ENCODE measurements around the gene AVPR1A.

Gene AVPR1A

DNA sequence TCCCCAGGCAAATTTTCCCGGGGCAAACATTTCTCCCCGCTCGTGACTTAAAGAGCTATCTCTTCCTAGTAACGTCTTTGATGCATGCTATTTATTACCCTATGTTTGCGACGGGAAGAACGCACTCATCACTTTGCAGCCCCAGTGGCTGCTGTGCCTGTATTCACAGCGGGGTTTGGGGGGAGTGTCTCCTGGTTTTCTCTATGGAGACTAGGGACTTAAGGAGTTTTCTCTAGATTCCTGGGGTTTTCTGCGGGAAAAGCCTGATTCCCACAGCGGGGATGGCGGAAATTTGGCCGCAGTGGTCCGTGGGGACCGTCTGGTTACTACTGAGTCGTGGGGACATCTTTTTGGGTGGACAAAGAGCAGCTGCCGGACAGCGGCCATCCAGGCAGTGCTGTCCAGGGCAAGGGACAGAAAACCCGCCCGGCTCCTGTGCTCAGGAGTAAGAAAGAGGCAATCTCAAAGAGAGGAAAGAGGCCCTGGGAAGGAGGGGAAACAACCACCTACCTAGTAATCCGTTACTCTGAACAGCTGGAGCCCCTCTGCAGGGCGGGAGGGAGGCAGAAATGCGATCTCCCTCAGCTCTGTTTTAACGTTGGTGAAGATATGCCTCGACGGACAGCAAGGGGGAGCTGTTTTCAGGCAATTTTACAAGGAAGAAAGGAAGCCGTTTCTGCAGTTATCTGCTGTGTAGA, 771 bp upstream of the AVPR1A start:
- Histone ChIP-seq H3K4me3 (no peak overlapping the region), H3K27me3 (no peaks in the 10 kb centered on the region), H3K9ac (no peak overlapping the region), H3K9me3 (peaks cover 24% of the 10 kb centered on the region), H3K4me1 (no peaks in the 10 kb centered on the region), H3K27ac (no peak overlapping the region), H4K20me1 (no peaks in the 10 kb centered on the region), H3K4me2 (no peak overlapping the region), H3K36me3 (no peaks in the 10 kb centered on the region)
- no peak for TF ChIP-seq Cebpa-rat (IDR thresholded peaks at IDR 0.05)

DNA sequence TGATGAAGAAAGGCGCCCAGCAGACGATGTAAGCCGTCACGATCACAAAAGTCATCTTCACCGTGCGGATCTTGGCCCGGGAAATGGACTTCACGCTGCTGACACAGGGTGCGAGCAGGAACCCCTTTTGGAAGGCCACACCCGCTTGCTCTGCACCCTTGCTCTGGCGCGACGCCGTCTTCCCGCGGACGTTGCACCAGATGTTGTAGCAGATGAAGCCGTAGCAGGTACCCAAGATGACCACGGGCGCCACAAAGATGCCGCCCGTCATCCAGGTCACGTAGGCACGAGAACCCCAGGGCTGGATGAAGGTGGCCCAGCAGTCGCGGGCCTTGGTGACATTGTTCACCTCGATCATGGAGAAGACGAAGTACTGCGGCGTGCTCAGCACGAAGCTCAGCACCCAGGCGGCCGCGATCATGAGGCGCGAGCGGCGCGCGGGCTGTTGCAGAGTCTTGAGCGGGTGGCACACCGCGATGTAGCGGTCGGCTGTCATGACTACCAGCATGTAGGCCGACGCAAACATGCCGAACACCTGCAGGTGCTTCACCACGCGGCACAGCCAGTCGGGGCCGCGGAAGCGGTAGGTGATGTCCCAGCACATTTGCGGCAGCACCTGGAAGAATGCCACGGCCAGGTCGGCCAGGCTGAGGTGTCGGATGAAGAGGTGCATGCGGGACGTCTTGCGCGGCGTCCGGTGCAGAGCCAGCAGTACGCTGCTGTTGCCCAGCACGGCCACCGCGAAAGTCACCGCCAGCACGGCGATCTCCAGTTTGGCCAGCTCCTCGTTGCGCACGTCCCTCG, 890 bp downstream of the AVPR1A start:
- Histone ChIP-seq H3K9ac (no peak overlapping the region), H3K27me3 (no peaks in the 10 kb centered on the region), H3K4me2 (no peak overlapping the region), H3K27ac (no peak overlapping the region), H3K4me3 (no peak overlapping the region), H3K9me3 (peaks cover 24% of the 10 kb centered on the region), H4K20me1 (no peaks in the 10 kb centered on the region), H3K4me1 (no peaks in the 10 kb centered on the region), H3K36me3 (no peaks in the 10 kb centered on the region)
- TF ChIP-seq Cebpa-rat (IDR thresholded peaks at IDR 0.05) = no peak

DNA sequence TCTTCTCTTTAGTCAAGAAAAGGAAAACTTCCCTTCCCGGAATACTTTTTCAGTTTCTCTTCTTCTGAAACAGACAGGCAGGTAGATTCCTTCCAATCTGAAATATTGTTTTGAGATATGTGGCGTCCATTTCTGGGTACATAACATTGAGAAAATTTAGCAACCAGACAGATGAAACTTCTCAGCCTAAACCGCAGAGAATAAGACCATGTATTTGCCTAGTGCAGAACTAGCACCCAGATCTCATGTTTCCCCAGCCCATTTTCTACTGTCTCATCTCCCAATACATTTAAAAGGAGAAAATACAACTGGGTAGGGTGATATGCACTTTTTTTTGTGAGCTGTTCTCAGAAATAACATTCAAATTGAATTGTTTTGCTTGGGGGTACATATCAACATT, 6.4 kb downstream of the AVPR1A start:
- Histone ChIP-seq H4K20me1 (no peaks in the 10 kb centered on the region), H3K4me3 (no peak overlapping the region), H3K9me3 (no peaks in the 10 kb centered on the region), H3K9ac (no peak overlapping the region), H3K27me3 (no peaks in the 10 kb centered on the region), H3K27ac (no peak overlapping the region), H3K36me3 (no peaks in the 10 kb centered on the region), H3K4me1 (no peaks in the 10 kb centered on the region), H3K4me2 (no peak overlapping the region)
- no peak for TF ChIP-seq Cebpa-rat (IDR thresholded peaks at IDR 0.05)

DNA sequence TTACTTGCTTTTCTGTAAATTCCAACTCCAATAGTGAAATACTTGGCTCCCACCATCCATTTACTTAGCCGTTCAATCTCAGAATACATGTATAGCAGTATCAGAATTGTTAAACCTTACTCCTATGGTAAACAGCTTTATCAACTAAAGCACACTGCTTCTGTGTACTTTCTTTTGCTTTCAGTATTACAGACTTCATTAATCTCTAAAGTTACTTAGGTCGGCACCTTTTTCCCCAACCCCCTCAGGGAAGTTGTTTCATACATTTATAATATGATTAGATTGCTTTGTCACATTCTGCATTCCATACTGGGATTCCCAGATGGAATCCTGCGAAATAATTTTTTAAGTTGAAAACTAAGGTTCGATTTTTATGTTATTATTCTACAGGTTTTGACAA, 12.5 kb downstream of the AVPR1A start:
- H3K27me3 ChIP-seq = no peaks in the 10 kb centered on the region
- no peak overlapping the region for H3K4me3 ChIP-seq
- no peaks in the 10 kb centered on the region for H3K4me1 ChIP-seq
- no peaks in the 10 kb centered on the region for H3K36me3 ChIP-seq
- no peak for TF ChIP-seq Cebpa-rat (IDR thresholded peaks at IDR 0.05)
- no peak overlapping the region for H3K4me2 ChIP-seq
- no peaks in the 10 kb centered on the region for H4K20me1 ChIP-seq
- H3K9ac ChIP-seq = no peak overlapping the region
- H3K27ac ChIP-seq = no peak overlapping the region
- H3K9me3 ChIP-seq = no peaks in the 10 kb centered on the region

DNA sequence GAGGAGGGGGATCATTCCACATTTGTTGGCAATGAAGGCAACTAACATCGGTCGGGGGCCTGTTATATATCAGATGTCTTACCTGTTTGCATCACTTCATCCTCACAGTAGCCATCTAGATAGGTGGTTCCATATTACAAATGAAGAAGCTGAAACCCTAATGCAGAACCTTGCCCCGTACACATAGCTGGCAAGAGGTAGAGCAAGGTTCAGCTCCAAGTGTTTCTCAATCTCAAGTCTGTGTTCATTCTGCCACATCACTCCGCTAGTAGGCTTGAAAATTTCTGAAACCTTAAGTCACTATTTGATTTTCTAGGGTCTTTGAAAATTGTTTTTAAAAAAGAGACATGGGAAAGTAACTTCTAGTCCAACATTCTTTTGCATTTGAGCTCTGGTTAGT, 17.0 kb downstream of the AVPR1A start:
- Histone ChIP-seq H3K4me1 (no peaks in the 10 kb centered on the region), H3K4me2 (no peak overlapping the region), H3K27ac (no peak overlapping the region), H3K9me3 (no peaks in the 10 kb centered on the region), H3K9ac (no peak overlapping the region), H3K36me3 (no peaks in the 10 kb centered on the region), H4K20me1 (no peaks in the 10 kb centered on the region), H3K27me3 (no peaks in the 10 kb centered on the region), H3K4me3 (no peak overlapping the region)
- no peak for TF ChIP-seq Cebpa-rat (IDR thresholded peaks at IDR 0.05)

DNA sequence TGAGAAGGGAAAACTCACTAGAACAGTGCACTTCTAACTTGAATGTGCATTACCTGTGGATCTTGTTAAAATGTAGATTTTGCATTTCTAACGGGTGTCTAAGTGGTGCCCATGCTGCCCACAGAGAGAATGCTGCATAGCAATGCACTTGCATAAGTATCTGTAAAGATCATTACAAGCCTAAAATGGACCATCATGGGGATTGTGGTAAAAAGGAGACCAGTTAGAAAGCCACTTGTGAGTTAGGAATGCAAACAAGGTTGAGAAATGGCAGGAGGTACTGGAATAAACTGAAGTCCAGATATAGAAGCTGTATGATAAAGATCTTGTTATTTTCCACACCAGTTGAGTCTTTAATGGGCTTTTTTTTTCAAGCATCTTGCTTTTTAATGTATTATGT, 18.8 kb downstream of the AVPR1A start:
- H3K27ac ChIP-seq = no peak overlapping the region
- no peaks in the 10 kb centered on the region for H3K27me3 ChIP-seq
- no peaks in the 10 kb centered on the region for H3K9me3 ChIP-seq

DNA sequence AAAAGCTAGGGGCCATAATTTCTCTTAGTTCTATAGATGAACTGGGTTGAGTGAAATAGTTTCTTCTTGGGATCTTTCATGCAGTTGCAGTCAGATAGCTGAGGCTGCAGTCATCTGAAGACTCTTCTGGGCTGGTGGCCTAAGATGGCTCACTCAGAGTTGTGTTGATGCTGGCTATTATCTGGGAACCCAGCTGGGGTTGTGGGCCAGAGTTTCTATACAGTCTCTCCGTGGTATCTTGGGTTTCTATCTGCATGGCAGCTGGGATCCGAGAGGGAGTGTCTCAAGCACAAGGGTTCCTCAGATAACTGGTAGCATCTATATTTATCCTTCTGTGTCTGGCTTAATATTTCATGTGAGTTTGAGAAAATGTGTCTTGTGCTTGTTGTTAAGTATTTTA, 21.1 kb downstream of the AVPR1A start:
- no peaks in the 10 kb centered on the region for H3K4me1 ChIP-seq
- H3K4me2 ChIP-seq = no peak overlapping the region
- H3K9me3 ChIP-seq = no peaks in the 10 kb centered on the region
- no peaks in the 10 kb centered on the region for H3K27me3 ChIP-seq
- H3K9ac ChIP-seq = no peak overlapping the region
- TF ChIP-seq Cebpa-rat (IDR thresholded peaks at IDR 0.05) = no peak
- no peaks in the 10 kb centered on the region for H4K20me1 ChIP-seq
- H3K27ac ChIP-seq = no peak overlapping the region
- no peaks in the 10 kb centered on the region for H3K36me3 ChIP-seq
- no peak overlapping the region for H3K4me3 ChIP-seq

More for the DNA sequence above, 18.8 kb downstream of the AVPR1A start:
- no peaks in the 10 kb centered on the region for H4K20me1 ChIP-seq
- H3K4me1 ChIP-seq = no peaks in the 10 kb centered on the region
- no peak for TF ChIP-seq Cebpa-rat (IDR thresholded peaks at IDR 0.05)
- H3K4me3 ChIP-seq = no peak overlapping the region
- H3K4me2 ChIP-seq = no peak overlapping the region
- H3K9ac ChIP-seq = no peak overlapping the region
- no peaks in the 10 kb centered on the region for H3K36me3 ChIP-seq

DNA sequence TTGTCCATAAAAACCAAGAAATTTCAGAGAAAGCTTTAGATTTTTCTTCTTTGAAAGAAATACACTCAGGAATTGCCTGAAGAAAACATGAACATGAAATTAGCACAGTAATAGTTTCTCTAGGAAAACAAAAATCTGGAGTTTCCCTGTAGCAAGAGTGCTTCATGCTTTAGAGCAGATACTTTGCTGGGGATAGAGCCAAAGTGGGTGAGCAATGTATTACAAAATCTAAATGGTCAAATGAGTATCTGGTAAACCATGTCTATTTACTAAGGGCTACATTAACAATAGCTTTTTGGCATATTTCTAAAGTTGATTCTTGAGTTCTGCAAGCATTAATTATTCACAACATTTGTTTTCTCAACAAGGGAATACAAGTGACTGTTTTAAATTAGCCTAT, 26.2 kb downstream of the AVPR1A start:
- Histone ChIP-seq H3K27me3 (no peaks in the 10 kb centered on the region), H3K4me2 (no peak overlapping the region), H3K4me1 (no peaks in the 10 kb centered on the region)

DNA sequence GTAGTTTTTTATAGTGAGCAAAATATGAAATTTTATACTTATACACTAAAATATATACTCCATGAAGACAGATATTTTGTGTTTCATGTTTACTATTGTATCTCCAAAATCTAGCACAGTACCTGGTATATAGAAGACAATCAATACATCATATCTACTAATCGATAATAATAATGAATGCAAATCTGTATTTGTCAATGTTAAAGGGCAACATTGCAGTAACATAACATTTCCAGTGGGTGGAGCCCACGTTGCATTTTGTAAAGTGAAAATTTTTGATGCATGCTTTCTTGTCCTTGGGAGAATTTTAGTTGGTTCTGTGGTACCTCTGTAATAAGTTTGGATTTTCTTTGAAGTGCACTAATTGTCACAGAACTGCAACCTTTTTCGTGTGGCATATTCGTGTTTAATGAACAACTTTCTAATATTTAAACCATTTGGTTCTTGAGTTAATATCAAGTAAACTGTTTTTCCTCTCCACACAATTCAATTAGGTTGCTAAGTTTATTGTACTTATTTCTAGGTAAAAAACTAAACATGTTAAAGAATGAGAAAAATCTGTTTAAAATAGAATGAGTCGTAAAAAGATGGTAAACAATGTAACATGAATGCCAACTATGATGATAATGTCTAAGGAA, 47.4 kb downstream of the AVPR1A start:
- H3K9ac ChIP-seq = no peak overlapping the region
- no peak overlapping the region for H3K4me3 ChIP-seq
- no peaks in the 10 kb centered on the region for H3K4me1 ChIP-seq
- H3K27me3 ChIP-seq = no peaks in the 10 kb centered on the region
- H4K20me1 ChIP-seq = no peaks in the 10 kb centered on the region
- no peak overlapping the region for H3K4me2 ChIP-seq
- no peak for TF ChIP-seq Cebpa-rat (IDR thresholded peaks at IDR 0.05)
- no peaks in the 10 kb centered on the region for H3K36me3 ChIP-seq
- H3K27ac ChIP-seq = no peak overlapping the region
- no peaks in the 10 kb centered on the region for H3K9me3 ChIP-seq

More for the DNA sequence above, 26.2 kb downstream of the AVPR1A start:
- Histone ChIP-seq H3K4me3 (no peak overlapping the region), H3K9me3 (no peaks in the 10 kb centered on the region), H3K9ac (no peak overlapping the region), H3K36me3 (no peaks in the 10 kb centered on the region), H3K27ac (no peak overlapping the region), H4K20me1 (no peaks in the 10 kb centered on the region)
- TF ChIP-seq Cebpa-rat (IDR thresholded peaks at IDR 0.05) = no peak

DNA sequence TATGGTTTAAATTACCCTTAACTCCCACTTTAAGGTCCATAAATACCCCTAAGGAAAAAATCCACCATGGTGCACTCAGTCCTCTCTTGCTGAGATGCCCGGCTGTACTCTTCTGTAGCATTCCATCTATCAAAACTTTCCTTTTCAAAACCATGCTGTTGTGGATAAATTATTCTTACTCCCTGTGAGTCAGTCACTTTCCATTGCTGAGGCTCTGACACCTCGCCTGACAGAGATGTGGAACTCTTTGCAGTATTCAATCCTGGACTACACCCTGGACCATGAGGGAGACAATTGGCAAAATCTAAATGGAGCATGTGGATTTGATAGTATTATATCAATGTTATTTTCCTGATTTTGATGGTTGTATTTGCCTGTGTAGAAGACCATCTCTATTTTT, 49.1 kb downstream of the AVPR1A start:
- H3K4me1 ChIP-seq = no peaks in the 10 kb centered on the region
- H3K36me3 ChIP-seq = no peaks in the 10 kb centered on the region
- no peaks in the 10 kb centered on the region for H3K27me3 ChIP-seq
- no peaks in the 10 kb centered on the region for H3K9me3 ChIP-seq
- no peak overlapping the region for H3K4me2 ChIP-seq
- H3K27ac ChIP-seq = no peak overlapping the region
- H3K9ac ChIP-seq = no peak overlapping the region
- no peak overlapping the region for H3K4me3 ChIP-seq
- TF ChIP-seq Cebpa-rat (IDR thresholded peaks at IDR 0.05) = no peak
- no peaks in the 10 kb centered on the region for H4K20me1 ChIP-seq

Data from BLaER1 (cell line).